Ovary (tissue), 9 donors: ENCODE results near the gene ZNF385A. TPM values are rescaled to one million over a fixed set of nuclear protein-coding genes. Genes with fewer than 3 reads are reported as not detected.
"Not testable (repeated sequence)": the region's sequence is repeated elsewhere in the genome, so short reads cannot be mapped to it uniquely, and the experiment has no call there.

Source experiments
- DNase-seq, 5 donors: peaks; one replicate each; pipeline ENCODE4 v3.0.0-alpha.2; 2019 to 2020
- H3K27ac ChIP-seq, 2 donors: fragments of 200-600 bp; one replicate each; pipeline versions ENCODE4 v1.5.1 to v1.8.0; 2019 to 2022
- H3K27me3 ChIP-seq: fragments of 200-600 bp; one replicate; pipeline ENCODE4 v1.8.0; 2022
- H3K36me3 ChIP-seq: fragments of 200-600 bp; sonication (generic); one replicate; pipeline ENCODE4 v1.5.1; 2019
- H3K4me1 ChIP-seq: one replicate; pipeline ENCODE4 v1.8.1; 2013; ENCODE audit warnings: mild to moderate bottlenecking, moderate library complexity; ENCODE audit not compliant: insufficient read depth
- H3K4me3 ChIP-seq: fragments of 200-600 bp; sonication (generic); one replicate; pipeline ENCODE4 v1.5.1; 2017
- H3K9me3 ChIP-seq, 2 donors: fragments of 200-600 bp in 1 of 2; sonication (generic) in 1 of 2; one replicate each; pipeline versions ENCODE4 v1.5.1 to v1.8.1; 2013 to 2019; ENCODE audit warnings: mild to moderate bottlenecking in 1 of 2, moderate library complexity in 1 of 2
- CTCF ChIP-seq, 3 donors: fragments of 450-650 bp in 2 of 3; fragments of 200-600 bp in 1 of 3; IDR thresholded peaks; one replicate each; pipeline versions ENCODE4 v1.5.1 to v1.8.0; 2016 to 2022; ENCODE audit warnings: antibody characterized with exemption in 3 of 3, mild to moderate bottlenecking in 1 of 3
- EP300 ChIP-seq: sonication (generic); formaldehyde crosslinking; IDR thresholded peaks from one replicate; pipeline ENCODE4 v1.6.1; 2017; ENCODE audit warnings: antibody characterized with exemption
- POLR2A ChIP-seq: fragments of 450-650 bp; IDR thresholded peaks from one replicate; pipeline ENCODE4 v1.6.1; 2017; ENCODE audit warnings: antibody characterized with exemption, mild to moderate bottlenecking, moderate library complexity
- WGBS, 3 donors: extraction: QIAGEN DNeasy Blood & Tissue Kit in 1 of 3; methylation state at CpG; one replicate each; pipeline versions ENCODE4 v1.1.5 to v1.1.7; 2013 to 2017; 5-methylcytosine and 5-hydroxymethylcytosine counted together
- intact Hi-C, 4 donors: fragments of 100-400 bp; cut with DNase I; formaldehyde crosslinking; loops; one replicate each; pipeline versions ENCODE4 v1.11.0 to v1.15.1; 2022 to 2023
- polyA plus RNA-seq, 2 donors: library from polyadenylated mRNA; stranded (reverse); fragments of 200-250 nt in 1 of 2; fragments of 350-450 nt in 1 of 2; fragmentation: Illumina TruSeq in 1 of 2; extraction: RNeasy Lipid Tissue Mini Kit (QIAGEN cat#74804) in 1 of 2; gene quantifications; one replicate each; pipeline ENCODE4 v1.2.3, GENCODE V29; 2013 to 2014
- total RNA-seq, 7 donors: library from RNA; depleted of rRNA in 2 of 7; stranded (reverse); fragments of >200 nt in 2 of 7; fragmentation: NEBNext Ultra II Directional in 3 of 7; extraction: Animal tissue kit (Norgen Biotek cat#: 25700) in 3 of 7; gene quantifications; one replicate each; pipeline versions ENCODE4 v1.1.0 to v1.2.4, GENCODE V29; 2016 to 2023
- donor health status: DM: no; HTN: no; CAD: no; lungs with moderate emphysema.
- donor health status: DM: no; HTN: no; CAD: no.
- donor health status: Bipolar disorder and iron deficiency.
- donor health status: DM: yes; HTN: yes; CAD: no.
- donor health status: DM: no; HTN: no; CAD: no.
- donor health status: DM: yes; HTN: yes; CAD: no.

ZNF385A gene
- total and polyA plus RNA-seq, 9 donors = 3.6 to 30.5 (median 6.0) TPM

GRCh38 chr12:54355104-54355815 lies 29.3 kb downstream of the ZNF385A start:
- WGBS, 3 donors = 68 to 77% (median 69%) methylated on average over 6 of the region's 6 CpGs
- DNase-seq = no peak
- Histone ChIP-seq H3K4me3 (no peak overlapping the region), H3K4me1 (peaks cover 20% of the 10 kb centered on the region), H3K27ac (peak overlapping the region; percentile 24 to 88), H3K27me3 (no peaks in the 10 kb centered on the region), H3K9me3 (no peaks in the 10 kb centered on the region), H3K36me3 (no peaks in the 10 kb centered on the region)
- TF ChIP-seq EP300 (no peak), POLR2A (no peak), CTCF (IDR thresholded peaks at IDR 0.05) (no peak)
- intact Hi-C loops = loop anchor here in 3 of 4 donors (5.0 to 10.0 kb wide), 3 partner anchors 70 to 360 kb away; partner anchors contain the start of genes CBX5 (in 2 of the 3) and HNRNPA1 (in 2 of the 3)

- H3K36me3 ChIP-seq, H3K27me3 ChIP-seq, H3K9me3 ChIP-seq, H3K4me3 ChIP-seq, DNase-seq: not testable (repeated sequence)
- H3K4me1 ChIP-seq = peaks cover 20% of the 10 kb centered on the region
- 63 to 83% (median 82%) methylated on average over 7 of the region's 7 CpGs for WGBS, 3 donors
- peak overlapping the region in 1 of 2 donors; percentile 84 for H3K27ac ChIP-seq
- intact Hi-C loops = loop anchor here in 2 of 4 donors (10.0 kb wide), 2 partner anchors 69 to 359 kb away; partner anchors contain the start of genes CBX5 (in 1 of the 2) and HNRNPA1 (in 1 of the 2)
These were observed 30.3 kb downstream of the ZNF385A start for GRCh38 chr12:54354271-54354670.

- no peaks in the 10 kb centered on the region for H3K9me3 ChIP-seq
- peak overlapping the region; percentile 77 to 84 for H3K27ac ChIP-seq
- peak; percentile 53 to 66 (median 62) for DNase-seq
- H3K4me1 ChIP-seq = peaks cover 20% of the 10 kb centered on the region
- intact Hi-C loops = loop anchor here in 2 of 4 donors (10.0 kb wide), 2 partner anchors 68 to 358 kb away; partner anchors contain the start of genes CBX5 (in 1 of the 2) and HNRNPA1 (in 1 of the 2)
- no peaks in the 10 kb centered on the region for H3K36me3 ChIP-seq
- H3K27me3 ChIP-seq = no peaks in the 10 kb centered on the region
- 4 to 13% (median 12%) methylated on average over 1 of the region's 1 CpG for WGBS, 3 donors
- H3K4me3 ChIP-seq = no peak overlapping the region
- TF ChIP-seq EP300 (no peak), CTCF (IDR thresholded peaks at IDR 0.05) (no peak), POLR2A (no peak)
These were observed 31.4 kb downstream of the ZNF385A start for GRCh38 chr12:54352891-54353874.

- Histone ChIP-seq H3K4me3 (peak overlapping the region; percentile 13), H3K4me1 (peaks cover 20% of the 10 kb centered on the region), H3K27me3 (no peaks in the 10 kb centered on the region), H3K9me3 (no peaks in the 10 kb centered on the region), H3K27ac (peak overlapping the region; percentile 77 to 84), H3K36me3 (no peaks in the 10 kb centered on the region)
- TF ChIP-seq POLR2A (no peak), EP300 (no peak)
- intact Hi-C loops = loop anchor here in 2 of 4 donors (10.0 kb wide), 2 partner anchors 67 to 357 kb away; partner anchors contain the start of genes CBX5 (in 1 of the 2) and HNRNPA1 (in 1 of the 2)
- peak; percentile 80 to 91 (median 88) for DNase-seq
- WGBS, 3 donors = 4 to 10% (median 8%) methylated on average over 21 of the region's 21 CpGs
These were observed 32.5 kb downstream of the ZNF385A start for GRCh38 chr12:54352022-54352531.

GRCh38 chr12:54351341-54351740 lies 33.2 kb downstream of the ZNF385A start:
- intact Hi-C loops = loop anchor here in 2 of 4 donors (10.0 kb wide), 2 partner anchors 67 to 357 kb away; partner anchors contain the start of genes CBX5 (in 1 of the 2) and HNRNPA1 (in 1 of the 2)
- Histone ChIP-seq H3K4me3 (no peak overlapping the region), H3K36me3 (no peaks in the 10 kb centered on the region), H3K9me3 (no peaks in the 10 kb centered on the region), H3K27me3 (no peaks in the 10 kb centered on the region), H3K4me1 (peaks cover 20% of the 10 kb centered on the region), H3K27ac (peak overlapping the region; percentile 77 to 84)
- TF ChIP-seq POLR2A = no peak
- no peak for TF ChIP-seq CTCF (IDR thresholded peaks at IDR 0.05)
- TF ChIP-seq EP300 = no peak
- 31 to 35% (median 35%) methylated on average over 4 of the region's 4 CpGs for WGBS, 3 donors
- no peak for DNase-seq
